Activated CD8-positive, alpha-beta memory T cell treated with anti-CD3 and anti-CD28 coated beads for 48 hours (primary cell): ENCODE measurements around the gene SORCS2.
A peak's percentile ranks its signal among the peaks of the same experiment; 100 is the strongest.

ENCODE experiments used
- DNase-seq, 3 experiments: peaks; one replicate each; pipeline ENCODE4 v3.0.0-alpha.2; 2020; ENCODE audit warnings: low read depth in 2 of 3, low spot score in 2 of 3

SORCS2 gene

DNA sequence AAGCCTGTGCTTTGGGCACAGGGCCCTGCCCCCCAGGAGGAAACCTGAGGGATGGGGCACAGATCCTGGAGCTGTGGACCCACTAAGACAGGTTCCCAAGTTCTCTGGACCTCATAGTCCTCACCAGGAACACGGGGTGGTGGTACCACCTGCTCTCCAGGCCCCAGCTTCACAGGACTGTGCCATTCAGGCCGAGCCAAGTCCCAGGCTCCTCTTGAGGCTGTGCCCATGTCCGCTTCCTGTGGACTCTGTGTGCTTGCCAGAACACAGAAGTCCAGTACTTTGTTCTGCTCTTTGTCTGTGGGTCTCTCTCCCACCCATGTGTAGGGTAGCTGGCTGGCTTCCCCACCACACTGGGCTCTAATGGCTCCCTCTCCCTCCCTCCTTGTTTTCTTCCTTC lies 346.8 kb downstream of the SORCS2 start:
- DNase-seq = no peak

DNA sequence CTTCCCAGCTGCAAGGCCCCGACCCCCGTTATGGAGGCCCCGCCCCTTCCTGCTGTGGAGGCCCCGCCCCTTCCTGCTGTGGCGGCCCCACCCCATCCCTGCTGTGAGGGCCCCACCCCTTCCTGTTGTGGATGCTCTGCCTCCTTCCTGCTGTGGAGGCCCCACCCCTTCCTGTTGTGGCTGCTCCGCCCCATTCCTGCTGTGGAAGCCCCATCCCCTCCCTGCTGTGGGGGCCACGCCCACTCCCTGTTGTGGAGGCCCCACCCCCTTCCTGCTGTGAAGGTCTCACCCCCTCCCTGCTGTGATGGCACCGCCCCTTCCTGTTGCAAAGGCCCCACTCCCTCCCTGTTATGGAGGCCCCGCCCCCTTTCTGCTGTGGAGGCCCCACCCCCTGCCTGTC lies 347.3 kb downstream of the SORCS2 start:
- DNase-seq = peak in 2 of 3 experiments; percentile 5 to 10

DNA sequence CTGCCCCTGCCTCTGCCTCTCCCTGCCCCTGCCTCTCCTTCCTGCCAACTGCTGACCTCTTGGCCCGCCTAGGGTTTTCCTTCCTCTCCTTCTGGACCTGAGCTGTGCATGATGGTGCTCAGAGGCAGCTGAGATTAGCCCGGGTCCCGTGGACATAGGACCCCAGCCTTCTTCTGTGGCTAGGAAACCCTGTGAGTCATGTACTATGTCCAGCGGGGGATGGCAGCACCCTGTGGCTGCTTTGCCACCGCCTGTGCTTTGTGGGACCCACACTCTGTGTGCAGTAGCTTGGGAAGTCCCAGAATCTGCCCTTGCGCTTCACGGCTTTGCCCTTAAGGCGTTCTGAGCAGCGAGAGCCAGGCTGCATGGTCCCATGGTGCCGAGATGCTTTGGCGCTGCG lies 347.9 kb downstream of the SORCS2 start:
- no peak for DNase-seq

DNA sequence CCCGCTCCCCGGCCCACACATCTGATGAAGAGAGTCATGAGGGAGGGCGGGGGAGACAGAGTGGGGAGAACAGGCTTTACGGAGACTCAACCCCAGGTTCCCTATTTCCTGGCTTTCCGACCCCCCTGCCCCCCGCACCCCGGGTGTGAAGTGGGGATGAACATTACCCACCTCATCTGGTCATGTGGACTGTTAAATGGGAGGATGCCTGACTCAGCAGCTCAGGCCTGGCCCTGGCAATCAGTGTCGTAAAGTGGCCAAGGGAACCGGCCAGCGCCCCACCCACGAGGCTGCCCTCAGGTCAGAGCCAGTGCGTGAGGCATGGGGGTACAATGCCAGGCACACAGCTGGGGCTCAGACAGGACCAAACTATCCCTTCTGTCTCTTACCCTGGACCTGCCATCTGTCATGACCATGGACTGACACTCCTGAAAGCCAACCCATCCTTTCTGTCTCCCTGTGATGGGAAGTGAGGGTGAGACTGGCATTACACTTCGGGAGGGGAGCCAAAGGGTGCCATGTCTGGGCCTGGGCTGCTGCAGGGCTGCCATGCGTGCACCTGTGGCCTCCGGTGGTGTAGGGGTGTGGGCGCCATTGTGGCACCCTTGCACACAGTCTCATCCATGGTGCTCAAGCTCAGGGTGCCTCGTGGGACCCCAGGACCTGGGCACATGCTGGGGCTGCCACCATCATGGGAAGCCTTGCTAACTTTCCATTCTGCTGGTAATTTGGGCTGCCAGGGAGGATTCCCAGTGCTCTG lies 348.5 kb downstream of the SORCS2 start:
- no peak for DNase-seq

DNA sequence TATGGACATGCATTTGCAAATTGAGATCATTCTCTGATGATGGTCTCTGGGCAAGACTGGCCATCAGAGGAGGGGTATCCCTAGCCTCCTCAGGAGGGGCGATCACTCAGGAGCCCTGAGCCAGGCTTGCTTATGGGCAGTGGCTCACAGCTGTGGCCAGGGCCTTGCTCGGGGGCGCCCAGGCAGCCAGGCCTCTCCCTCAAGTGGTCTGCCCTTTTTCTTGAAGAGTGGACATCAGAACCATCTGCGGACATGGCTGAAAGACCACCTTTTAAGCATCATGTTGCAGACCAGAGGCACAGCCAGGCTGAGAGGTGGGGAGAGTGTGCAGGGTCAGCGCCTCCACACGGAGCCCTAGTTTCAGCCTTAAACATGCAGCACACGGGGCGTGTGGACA lies 349.1 kb downstream of the SORCS2 start:
- no peak for DNase-seq

GRCh38 chr4:7542781-7543180 lies 350.4 kb downstream of the SORCS2 start:
- DNase-seq = no peak

DNA sequence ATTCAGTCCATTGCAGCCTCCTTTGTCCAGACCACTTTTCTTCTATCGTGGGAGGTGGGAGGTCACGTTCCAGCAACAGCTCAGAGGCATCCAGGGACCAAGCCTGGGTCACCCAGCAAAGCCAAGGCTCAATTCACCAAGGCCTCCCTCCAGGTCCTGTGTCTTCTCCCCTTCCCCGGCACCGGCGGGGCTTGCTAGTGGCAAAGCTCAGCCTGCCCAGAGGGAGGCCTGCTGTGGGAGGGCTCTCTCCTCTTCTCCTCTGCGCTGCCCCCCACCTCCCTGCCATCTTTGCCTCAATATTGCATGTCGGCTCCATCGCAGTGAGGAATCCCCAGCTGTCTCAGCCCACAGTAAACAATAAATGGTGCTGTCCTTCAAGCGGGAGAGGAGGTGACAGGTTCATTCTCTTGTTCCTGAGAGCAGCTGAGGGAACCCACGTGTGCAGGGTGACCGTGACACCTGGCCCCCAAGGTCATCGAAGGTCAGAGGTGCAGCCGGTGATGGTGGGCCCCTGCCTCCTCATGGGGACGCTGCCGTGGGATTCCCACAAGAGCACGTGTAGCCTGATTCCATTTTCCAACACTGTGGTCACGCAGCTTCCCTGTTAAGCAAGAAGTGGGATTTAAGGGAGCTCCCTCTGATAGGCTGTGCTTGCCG lies 353.9 kb downstream of the SORCS2 start:
- DNase-seq = no peak

DNA sequence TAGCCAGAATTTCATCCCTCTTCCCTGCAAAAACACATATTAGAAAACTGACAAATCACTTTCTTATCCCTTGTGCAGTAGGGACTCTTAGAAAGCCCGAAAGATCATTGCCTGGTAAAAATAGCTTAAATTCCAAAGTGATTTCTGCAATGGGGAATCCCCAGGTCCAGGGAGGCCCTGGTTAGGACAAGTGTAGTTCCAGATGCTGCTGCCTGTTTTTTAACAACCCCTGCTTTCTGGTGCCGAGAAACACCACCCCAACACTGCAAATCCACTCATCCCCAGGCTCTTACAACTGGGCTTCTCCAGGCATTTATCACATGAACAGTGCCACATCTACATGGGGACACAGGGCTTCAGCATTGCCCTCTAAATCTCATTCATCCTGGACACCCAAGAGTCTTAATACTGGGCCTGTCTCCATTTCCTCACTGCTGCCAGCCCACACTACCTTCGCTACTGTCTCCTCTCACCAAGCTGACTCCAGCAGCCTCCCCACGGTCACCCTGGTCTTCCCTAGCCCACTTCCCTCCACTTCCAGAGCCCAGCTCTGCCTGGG lies 354.6 kb downstream of the SORCS2 start:
- DNase-seq = no peak

DNA sequence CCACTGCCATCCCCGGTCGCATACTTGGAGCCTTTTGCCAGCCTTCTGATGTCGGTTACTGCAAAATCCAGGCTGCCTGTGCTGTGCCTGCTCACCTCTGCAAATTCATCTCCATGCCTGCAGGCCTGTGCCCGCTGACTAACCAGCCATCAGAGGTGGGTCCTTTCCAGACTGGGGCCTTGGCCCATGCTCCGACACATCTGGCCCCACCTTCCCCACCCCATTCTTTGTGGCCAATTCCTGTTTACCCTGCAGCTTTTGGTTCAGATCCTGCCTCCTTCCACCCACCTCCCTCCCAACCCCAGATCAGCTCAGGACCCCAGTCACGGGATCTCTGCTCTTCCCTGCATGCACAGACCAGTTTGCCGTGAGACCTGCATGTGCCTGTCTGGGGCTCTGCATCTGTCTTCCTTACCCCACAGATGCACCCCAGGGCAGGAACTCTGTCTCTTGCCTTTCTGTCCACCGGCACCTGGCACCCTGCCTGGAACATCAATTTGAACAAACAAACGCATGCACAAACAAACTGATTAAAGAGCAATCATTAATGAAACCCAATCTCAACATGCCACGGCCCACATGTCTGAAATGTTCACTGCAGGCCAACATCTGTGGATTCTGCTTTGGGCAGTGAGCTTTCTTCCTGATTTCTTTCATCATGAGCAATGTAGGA lies 355.2 kb downstream of the SORCS2 start:
- no peak for DNase-seq

GRCh38 chr4:7549866-7550265 lies 357.5 kb downstream of the SORCS2 start:
- DNase-seq = no peak

DNA sequence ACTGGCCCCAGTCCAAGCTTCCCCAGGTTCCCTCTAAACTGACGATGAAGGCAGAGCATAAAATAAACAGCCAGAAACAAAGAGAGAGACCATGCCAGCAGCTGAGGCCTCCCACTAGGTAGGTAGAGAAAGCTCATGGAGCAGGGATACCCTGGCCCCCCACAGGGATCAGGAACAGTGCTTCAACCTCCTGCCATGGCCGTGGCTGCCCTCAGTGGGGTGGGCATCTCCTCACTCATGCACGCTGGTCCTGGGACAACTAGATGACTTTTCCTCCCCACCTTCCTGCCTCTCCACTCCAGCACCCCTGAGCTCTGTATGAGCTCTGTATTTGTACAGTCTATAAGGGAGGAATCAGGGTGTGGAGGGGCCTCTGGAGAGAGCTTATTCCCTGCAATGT lies 360.1 kb downstream of the SORCS2 start:
- no peak for DNase-seq

DNA sequence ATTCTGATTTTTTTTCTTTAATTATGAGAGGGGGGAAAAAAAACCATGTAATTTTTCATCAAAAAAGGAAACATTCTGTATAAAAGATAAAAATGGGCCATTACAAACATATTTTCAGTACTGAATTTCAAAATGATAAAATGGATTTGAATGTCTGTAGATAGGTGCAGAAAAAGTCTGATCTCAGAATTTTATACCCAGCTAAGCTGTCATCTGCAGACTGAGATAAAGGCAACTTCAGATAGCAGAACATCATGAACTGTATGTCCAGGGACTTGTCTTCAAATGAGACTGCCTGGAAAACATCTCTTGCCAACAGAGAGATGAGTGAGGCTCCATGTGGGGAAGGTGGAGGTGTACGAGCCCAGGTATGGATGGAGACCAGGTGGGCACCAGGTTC lies 360.9 kb downstream of the SORCS2 start:
- no peak for DNase-seq

GRCh38 chr4:7554905-7555304 lies 362.6 kb downstream of the SORCS2 start:
- DNase-seq = no peak

- no peak for DNase-seq
Measured at GRCh38 chr4:7556558-7556957, 364.2 kb downstream of the SORCS2 start.

GRCh38 chr4:7557456-7557855 lies 365.1 kb downstream of the SORCS2 start:
- no peak for DNase-seq

- DNase-seq = no peak
Measured at GRCh38 chr4:7558436-7558835, 366.1 kb downstream of the SORCS2 start.

DNA sequence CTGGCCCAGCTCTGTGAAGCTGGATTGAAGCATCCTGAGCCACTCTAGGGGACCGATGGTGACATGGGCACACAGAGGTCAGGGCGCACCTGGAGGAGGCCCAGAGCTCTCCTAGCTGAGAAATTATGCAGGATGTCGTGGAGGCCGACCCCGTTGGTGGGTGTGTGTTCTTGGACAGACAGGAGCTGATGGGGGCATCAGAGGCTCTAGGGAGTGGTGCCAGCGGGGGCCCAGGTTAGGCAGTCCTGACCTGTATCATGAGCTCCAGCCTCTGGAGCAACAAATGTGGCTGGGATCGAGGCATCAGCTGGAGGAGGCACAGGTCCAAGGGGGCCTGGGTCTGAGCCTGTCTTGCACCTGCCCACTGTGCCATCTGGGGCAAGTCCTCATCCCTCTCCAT lies 367.0 kb downstream of the SORCS2 start:
- DNase-seq = no peak

DNA sequence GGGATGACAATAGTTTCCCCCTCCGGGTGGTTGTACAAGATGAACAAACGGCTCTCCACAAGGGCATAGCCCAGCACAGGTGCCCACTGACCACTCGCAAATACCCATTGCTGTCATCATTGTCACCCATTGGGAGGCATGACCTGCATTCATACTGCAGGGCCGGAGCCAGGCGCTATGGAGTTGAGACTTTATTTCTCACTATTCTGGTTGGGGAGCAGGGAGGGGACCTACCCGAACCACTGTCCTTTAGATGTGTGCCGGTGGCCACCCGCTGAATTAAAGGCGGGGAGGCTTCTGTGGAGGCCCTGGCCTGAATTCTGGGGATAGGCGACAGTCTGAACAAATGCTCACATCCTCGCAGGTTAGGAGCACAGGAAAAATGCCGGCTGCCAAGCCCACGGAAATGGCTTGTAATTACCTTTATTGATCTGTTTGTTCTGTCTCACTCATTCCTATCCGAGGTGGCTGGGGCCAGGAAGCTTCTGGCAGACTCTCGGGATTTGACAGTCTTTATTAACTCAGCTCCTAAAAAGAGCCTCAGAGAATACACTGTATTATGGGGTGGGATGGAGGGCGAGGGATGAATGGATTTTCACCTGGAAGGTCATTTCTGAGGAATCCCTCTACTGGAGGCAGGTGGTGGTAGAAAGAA lies 367.5 kb downstream of the SORCS2 start:
- DNase-seq = no peak

- no peak for DNase-seq
Measured at GRCh38 chr4:7561557-7561956, 369.2 kb downstream of the SORCS2 start.

DNA sequence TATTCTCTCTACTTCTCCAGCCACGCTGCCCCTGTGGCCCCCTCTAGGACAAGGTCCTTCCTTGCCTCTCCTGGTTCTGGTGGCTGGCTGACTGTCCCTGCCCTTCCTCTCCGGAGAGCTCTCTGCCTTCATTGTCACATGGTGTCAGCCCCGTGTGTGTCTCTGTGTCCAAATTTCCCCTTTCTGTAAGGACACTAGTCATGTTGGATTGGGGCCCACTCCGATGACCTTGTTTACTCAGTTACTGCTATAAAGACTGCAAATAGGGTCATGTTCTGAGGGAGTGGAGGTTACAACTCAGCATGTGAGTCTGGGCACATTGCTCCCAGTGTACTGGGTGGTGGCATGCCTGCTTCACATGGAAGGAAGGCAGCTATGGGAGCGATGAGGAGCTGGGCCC lies 371.9 kb downstream of the SORCS2 start:
- no peak for DNase-seq

DNA sequence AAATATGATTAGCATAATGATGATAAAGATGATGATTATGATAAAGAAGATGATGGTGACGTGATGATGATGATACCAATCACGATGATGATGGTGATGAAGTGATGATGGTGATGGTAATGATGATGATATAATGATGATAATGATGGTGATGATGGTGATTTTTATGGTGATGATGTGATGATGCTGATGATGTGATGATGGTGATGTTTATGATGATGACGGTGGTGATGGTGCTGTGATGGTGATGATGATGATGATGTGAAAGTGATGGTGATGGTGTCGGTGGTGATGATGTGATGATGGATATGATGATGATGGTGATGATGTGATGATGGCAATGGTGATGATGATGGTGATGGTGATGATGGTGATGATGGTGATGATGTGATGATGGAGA lies 373.1 kb downstream of the SORCS2 start:
- no peak for DNase-seq
